DOHH2 (cell line): ENCODE data around the gene CNTF.

Source experiments
- EZH2phosphoT487 ChIP-seq: fragments of 200-600 bp; sonication (generic); IDR thresholded peaks from 2 replicates; pipeline ENCODE4 v1.6.1; 2017; ENCODE audit warnings: borderline replicate concordance, mild to moderate bottlenecking, antibody characterized with exemption, low read length, moderate library complexity, mixed read lengths
- TF ChIP-seq, protein P1 (sequence below): fragments of 200-600 bp; sonication (generic); IDR thresholded peaks from one replicate; pipeline ENCODE4 v1.5.1; 2014; ENCODE audit warnings: antibody characterized with exemption, mild to moderate bottlenecking, low read depth, low read length; ENCODE audit not compliant: poor library complexity, severe bottlenecking

DNA sequence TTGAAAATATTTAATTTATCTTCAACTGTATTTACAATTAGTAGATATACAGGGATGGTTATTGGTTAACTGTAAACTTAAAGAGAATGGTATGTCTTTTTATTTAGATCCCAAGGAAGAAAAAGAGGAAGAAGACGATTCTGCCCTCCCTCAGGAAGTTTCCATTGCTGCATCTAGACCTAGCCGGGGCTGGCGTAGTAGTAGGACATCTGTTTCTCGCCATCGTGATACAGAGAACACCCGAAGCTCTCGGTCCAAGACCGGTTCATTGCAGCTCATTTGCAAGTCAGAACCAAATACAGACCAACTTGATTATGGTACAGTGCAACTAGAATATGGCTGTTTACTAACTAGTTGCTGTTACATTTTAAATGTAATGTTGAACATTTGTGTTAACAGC lies 12.7 kb upstream of the CNTF start:
- TF ChIP-seq, protein P1, sequence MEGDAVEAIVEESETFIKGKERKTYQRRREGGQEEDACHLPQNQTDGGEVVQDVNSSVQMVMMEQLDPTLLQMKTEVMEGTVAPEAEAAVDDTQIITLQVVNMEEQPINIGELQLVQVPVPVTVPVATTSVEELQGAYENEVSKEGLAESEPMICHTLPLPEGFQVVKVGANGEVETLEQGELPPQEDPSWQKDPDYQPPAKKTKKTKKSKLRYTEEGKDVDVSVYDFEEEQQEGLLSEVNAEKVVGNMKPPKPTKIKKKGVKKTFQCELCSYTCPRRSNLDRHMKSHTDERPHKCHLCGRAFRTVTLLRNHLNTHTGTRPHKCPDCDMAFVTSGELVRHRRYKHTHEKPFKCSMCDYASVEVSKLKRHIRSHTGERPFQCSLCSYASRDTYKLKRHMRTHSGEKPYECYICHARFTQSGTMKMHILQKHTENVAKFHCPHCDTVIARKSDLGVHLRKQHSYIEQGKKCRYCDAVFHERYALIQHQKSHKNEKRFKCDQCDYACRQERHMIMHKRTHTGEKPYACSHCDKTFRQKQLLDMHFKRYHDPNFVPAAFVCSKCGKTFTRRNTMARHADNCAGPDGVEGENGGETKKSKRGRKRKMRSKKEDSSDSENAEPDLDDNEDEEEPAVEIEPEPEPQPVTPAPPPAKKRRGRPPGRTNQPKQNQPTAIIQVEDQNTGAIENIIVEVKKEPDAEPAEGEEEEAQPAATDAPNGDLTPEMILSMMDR: no peak
- TF ChIP-seq EZH2phosphoT487: no peak
